Vagina (tissue), 2 donors: ENCODE data around the gene RGPD6.
"Not testable (repeated sequence)": the region's sequence is repeated elsewhere in the genome, so short reads cannot be mapped to it uniquely, and the experiment has no call there.

ENCODE experiments used
- POLR2AphosphoS5 ChIP-seq, 2 donors: sonication (generic); formaldehyde crosslinking; IDR thresholded peaks; one replicate each; pipeline ENCODE4 v1.9.0; 2017; ENCODE audit warnings: antibody characterized with exemption in 2 of 2, mild to moderate bottlenecking in 2 of 2, low read depth in 1 of 2; ENCODE audit not compliant: insufficient read depth in 1 of 2
- TF ChIP-seq, protein P1 (sequence below), 3 experiments: fragments of 450-650 bp in 2 of 3; fragments of 200-600 bp in 1 of 3; sonication (generic) in 1 of 3; IDR thresholded peaks; one replicate each; pipeline ENCODE4 v1.5.1; 2017 to 2019; ENCODE audit warnings: antibody characterized with exemption in 3 of 3, mild to moderate bottlenecking in 2 of 3, moderate library complexity in 2 of 3

- TF ChIP-seq POLR2AphosphoS5 (IDR thresholded peaks at IDR 0.05; ENCODE audit: insufficient read depth in 1 of 2, low read depth in 1 of 2): not testable (repeated sequence)
- TF ChIP-seq, protein P1, sequence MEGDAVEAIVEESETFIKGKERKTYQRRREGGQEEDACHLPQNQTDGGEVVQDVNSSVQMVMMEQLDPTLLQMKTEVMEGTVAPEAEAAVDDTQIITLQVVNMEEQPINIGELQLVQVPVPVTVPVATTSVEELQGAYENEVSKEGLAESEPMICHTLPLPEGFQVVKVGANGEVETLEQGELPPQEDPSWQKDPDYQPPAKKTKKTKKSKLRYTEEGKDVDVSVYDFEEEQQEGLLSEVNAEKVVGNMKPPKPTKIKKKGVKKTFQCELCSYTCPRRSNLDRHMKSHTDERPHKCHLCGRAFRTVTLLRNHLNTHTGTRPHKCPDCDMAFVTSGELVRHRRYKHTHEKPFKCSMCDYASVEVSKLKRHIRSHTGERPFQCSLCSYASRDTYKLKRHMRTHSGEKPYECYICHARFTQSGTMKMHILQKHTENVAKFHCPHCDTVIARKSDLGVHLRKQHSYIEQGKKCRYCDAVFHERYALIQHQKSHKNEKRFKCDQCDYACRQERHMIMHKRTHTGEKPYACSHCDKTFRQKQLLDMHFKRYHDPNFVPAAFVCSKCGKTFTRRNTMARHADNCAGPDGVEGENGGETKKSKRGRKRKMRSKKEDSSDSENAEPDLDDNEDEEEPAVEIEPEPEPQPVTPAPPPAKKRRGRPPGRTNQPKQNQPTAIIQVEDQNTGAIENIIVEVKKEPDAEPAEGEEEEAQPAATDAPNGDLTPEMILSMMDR (IDR thresholded peaks at IDR 0.05): not testable (repeated sequence)
Observed at GRCh38 chr2:110472171-110473058, 104.6 kb downstream of the RGPD6 start, which contains the start of gene LIMS4.
